Upper lobe of right lung (tissue), 1 donor: ENCODE measurements around the gene DOK7. TPM values are rescaled to one million over a fixed set of nuclear protein-coding genes. Genes with fewer than 3 reads are reported as not detected.
"Not testable (repeated sequence)": the region's sequence is repeated elsewhere in the genome, so short reads cannot be mapped to it uniquely, and the experiment has no call there.

Source experiments
- ATAC-seq: fragments of 200-7000 bp; cut with Tn5 transposase; one replicate; pipeline ENCODE4 v1.9.1; 2020; ENCODE audit warnings: mild to moderate bottlenecking, moderate library complexity
- DNase-seq: peaks from one replicate; pipeline ENCODE4 v3.0.0-alpha.2; 2020
- H3K27ac ChIP-seq: fragments of 200-600 bp; one replicate; pipeline ENCODE4 v1.8.0; 2022
- H3K27me3 ChIP-seq: fragments of 200-600 bp; one replicate; pipeline ENCODE4 v1.8.0; 2022; ENCODE audit warnings: mild to moderate bottlenecking
- H3K36me3 ChIP-seq: fragments of 200-600 bp; one replicate; pipeline ENCODE4 v1.8.0; 2022
- H3K4me1 ChIP-seq: fragments of 200-600 bp; one replicate; pipeline ENCODE4 v1.8.0; 2022
- H3K4me3 ChIP-seq: fragments of 200-600 bp; one replicate; pipeline ENCODE4 v1.8.0; 2022; ENCODE audit warnings: mild to moderate bottlenecking
- H3K9me3 ChIP-seq: fragments of 200-600 bp; one replicate; pipeline ENCODE4 v1.8.0; 2022
- CTCF ChIP-seq: fragments of 200-600 bp; IDR thresholded peaks from one replicate; pipeline ENCODE4 v1.8.0; 2022; ENCODE audit warnings: antibody characterized with exemption
- intact Hi-C: fragments of 100-400 bp; cut with DNase I; formaldehyde crosslinking; loops from one replicate; pipeline ENCODE4 v1.11.0; 2022
- total RNA-seq: library from RNA; stranded (reverse); fragmentation: NEBNext Ultra II Directional; extraction: Animal tissue kit (Norgen Biotek cat#: 25700); gene quantifications from one replicate; pipeline ENCODE4 v1.2.1, GENCODE V29; 2021
- donor health status: DM: no; HTN: yes; CAD: no; lungs with severe emphysema.

The DOK7 gene
- total RNA-seq, 1 donor from 2014 or later = 3.6 TPM

DNA sequence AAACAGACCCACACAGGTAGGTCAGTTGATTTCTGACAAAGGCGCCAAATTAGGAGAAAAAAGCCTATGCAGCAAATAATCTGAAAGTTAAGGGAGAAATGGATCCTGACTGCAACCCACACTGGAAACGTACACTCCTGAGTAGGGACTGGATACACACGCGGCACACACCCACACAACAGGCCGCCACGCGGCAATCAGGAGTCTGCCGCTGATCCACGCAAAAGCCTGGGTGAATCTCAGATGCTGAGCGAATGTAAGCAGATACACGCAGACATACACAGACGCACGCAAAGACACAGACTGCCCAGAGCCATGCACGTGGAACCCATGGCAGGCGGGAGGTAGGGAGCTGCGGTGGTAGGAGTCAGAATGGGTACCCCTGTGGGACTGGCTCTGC is 47.4 kb downstream of the DOK7 start:
- Histone ChIP-seq H3K36me3 (peaks cover 79% of the 10 kb centered on the region), H3K4me3 (no peak overlapping the region), H3K27ac (no peak overlapping the region), H3K27me3 (no peaks in the 10 kb centered on the region), H3K9me3 (no peaks in the 10 kb centered on the region), H3K4me1 (no peaks in the 10 kb centered on the region)
- no peak for TF ChIP-seq CTCF
- no peak for DNase-seq
- intact Hi-C loops = no loop called here
- no peak for ATAC-seq

- DNase-seq (no peak), ATAC-seq (no peak)
- Histone ChIP-seq H3K4me3 (no peak overlapping the region), H3K4me1 (no peaks in the 10 kb centered on the region), H3K27ac (no peak overlapping the region), H3K9me3 (no peaks in the 10 kb centered on the region), H3K36me3 (peaks cover 79% of the 10 kb centered on the region), H3K27me3 (no peaks in the 10 kb centered on the region)
- TF ChIP-seq CTCF = no peak
- intact Hi-C loops = no loop called here
These were observed 48.1 kb downstream of the DOK7 start for GRCh38 chr4:3511187-3511586.

GRCh38 chr4:3511601-3512000 is 48.5 kb downstream of the DOK7 start:
- H3K4me3 ChIP-seq, H3K27ac ChIP-seq, H3K27me3 ChIP-seq, H3K9me3 ChIP-seq, H3K4me1 ChIP-seq, ATAC-seq, DNase-seq, intact Hi-C loops: not testable (repeated sequence)
- H3K36me3 ChIP-seq = peaks cover 79% of the 10 kb centered on the region

- Histone ChIP-seq H3K36me3 (peaks cover 79% of the 10 kb centered on the region), H3K27me3 (no peaks in the 10 kb centered on the region), H3K27ac (no peak overlapping the region), H3K9me3 (no peaks in the 10 kb centered on the region), H3K4me3 (no peak overlapping the region), H3K4me1 (no peaks in the 10 kb centered on the region)
- no peak for ATAC-seq
- intact Hi-C loops = no loop called here
- DNase-seq = no peak
- no peak for TF ChIP-seq CTCF
These were observed 49.2 kb downstream of the DOK7 start for GRCh38 chr4:3512279-3512678.

- no peaks in the 10 kb centered on the region for H3K9me3 ChIP-seq
- no peak overlapping the region for H3K27ac ChIP-seq
- intact Hi-C loops = no loop called here
- no peak overlapping the region for H3K4me3 ChIP-seq
- no peaks in the 10 kb centered on the region for H3K4me1 ChIP-seq
- TF ChIP-seq CTCF = no peak
- ATAC-seq (no peak), DNase-seq (no peak)
- H3K27me3 ChIP-seq = no peaks in the 10 kb centered on the region
- peaks cover 79% of the 10 kb centered on the region for H3K36me3 ChIP-seq
These were observed 49.6 kb downstream of the DOK7 start for GRCh38 chr4:3512719-3513118.

DNA sequence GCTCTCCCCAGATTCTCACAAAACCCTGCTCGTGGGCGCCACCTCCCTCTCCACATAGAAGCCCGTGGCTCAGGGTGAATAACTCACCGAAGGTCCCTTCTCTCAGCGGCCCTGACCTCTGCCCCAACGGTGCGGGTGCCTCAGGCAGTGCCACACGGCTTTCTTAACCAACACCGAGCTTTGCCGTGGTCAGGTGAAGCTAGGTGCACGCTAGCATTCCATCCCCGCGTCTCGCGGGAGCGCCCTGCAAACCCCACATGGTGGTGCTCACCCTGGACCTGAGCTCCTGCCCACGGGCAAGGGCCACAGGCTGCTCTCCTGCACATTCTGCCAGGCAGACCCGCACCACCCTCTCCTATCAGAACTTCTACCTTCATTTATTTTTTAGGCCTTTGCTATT is 50.7 kb downstream of the DOK7 start:
- Histone ChIP-seq H3K4me1 (no peaks in the 10 kb centered on the region), H3K9me3 (no peaks in the 10 kb centered on the region), H3K27ac (no peak overlapping the region), H3K36me3 (peaks cover 78% of the 10 kb centered on the region), H3K27me3 (no peaks in the 10 kb centered on the region), H3K4me3 (no peak overlapping the region)
- ATAC-seq = no peak
- intact Hi-C loops = no loop called here
- TF ChIP-seq CTCF = no peak
- no peak for DNase-seq
